Fibroblast of the aortic adventitia (primary cell): ENCODE measurements around the gene MIER2. TPM values are rescaled to one million over a fixed set of nuclear protein-coding genes. Genes with fewer than 3 reads are reported as not detected.
"Not testable (repeated sequence)": the region's sequence is repeated elsewhere in the genome, so short reads cannot be mapped to it uniquely, and the experiment has no call there.

Experiments used
- DNase-seq: peaks from one replicate; pipeline ENCODE4 v3.0.0-alpha.2; 2010; ENCODE audit warnings: low read depth
- H3K4me3 ChIP-seq: 2 replicates; pipeline ENCODE4 v1.5.1; 2011; ENCODE audit warnings: low read depth, mild to moderate bottlenecking, control low read depth, low read length, moderate library complexity
- CTCF ChIP-seq: IDR thresholded peaks from 2 replicates; pipeline ENCODE4 v1.5.1; 2011; ENCODE audit warnings: mild to moderate bottlenecking, low read length, control low read depth, inconsistent platforms; ENCODE audit not compliant: insufficient read depth
- total RNA-seq: library from RNA; depleted of rRNA; stranded (reverse); fragments of >200 nt; gene quantifications from 2 replicates; pipeline ENCODE4 v1.2.3, GENCODE V29; 2012; ENCODE audit warnings: low replicate concordance

MIER2 gene
- total RNA-seq, 1 donor, result 13.2 TPM

- TF ChIP-seq CTCF, result no peak
- no peak for DNase-seq
Observed at GRCh38 chr19:366951-367350, 22.4 kb upstream of the MIER2 start.

GRCh38 chr19:366205-366783 is 21.7 kb upstream of the MIER2 start:
- no peak for TF ChIP-seq CTCF
- DNase-seq, result no peak
- no peak overlapping the region for H3K4me3 ChIP-seq

More at GRCh38 chr19:366951-367350, 22.4 kb upstream of the MIER2 start:
- H3K4me3 ChIP-seq, result no peak overlapping the region

- no peak for DNase-seq
- TF ChIP-seq CTCF, result no peak
- H3K4me3 ChIP-seq, result no peak overlapping the region
Observed at GRCh38 chr19:364496-365287, 20.1 kb upstream of the MIER2 start.

GRCh38 chr19:362683-363082 is 18.1 kb upstream of the MIER2 start:
- DNase-seq, result no peak

GRCh38 chr19:362154-362553 is 17.6 kb upstream of the MIER2 start:
- no peak overlapping the region for H3K4me3 ChIP-seq
- no peak for TF ChIP-seq CTCF
- DNase-seq, result no peak

More at GRCh38 chr19:362683-363082, 18.1 kb upstream of the MIER2 start:
- no peak for TF ChIP-seq CTCF
- no peak overlapping the region for H3K4me3 ChIP-seq

GRCh38 chr19:359653-359925 is 15.0 kb upstream of the MIER2 start:
- TF ChIP-seq CTCF, result no peak
- DNase-seq, result no peak
- H3K4me3 ChIP-seq, result no peak overlapping the region

- not testable (repeated sequence) for H3K4me3 ChIP-seq, DNase-seq
Observed at GRCh38 chr19:355536-355935, 10.9 kb upstream of the MIER2 start.
